ENCODE data around the gene SF3A2. TPM values are rescaled to one million over a fixed set of nuclear protein-coding genes. Genes with fewer than 3 reads are reported as not detected.

Gene SF3A2
- total RNA-seq, 2 experiments from 2014 or later, result 142 to 151 TPM

DNA sequence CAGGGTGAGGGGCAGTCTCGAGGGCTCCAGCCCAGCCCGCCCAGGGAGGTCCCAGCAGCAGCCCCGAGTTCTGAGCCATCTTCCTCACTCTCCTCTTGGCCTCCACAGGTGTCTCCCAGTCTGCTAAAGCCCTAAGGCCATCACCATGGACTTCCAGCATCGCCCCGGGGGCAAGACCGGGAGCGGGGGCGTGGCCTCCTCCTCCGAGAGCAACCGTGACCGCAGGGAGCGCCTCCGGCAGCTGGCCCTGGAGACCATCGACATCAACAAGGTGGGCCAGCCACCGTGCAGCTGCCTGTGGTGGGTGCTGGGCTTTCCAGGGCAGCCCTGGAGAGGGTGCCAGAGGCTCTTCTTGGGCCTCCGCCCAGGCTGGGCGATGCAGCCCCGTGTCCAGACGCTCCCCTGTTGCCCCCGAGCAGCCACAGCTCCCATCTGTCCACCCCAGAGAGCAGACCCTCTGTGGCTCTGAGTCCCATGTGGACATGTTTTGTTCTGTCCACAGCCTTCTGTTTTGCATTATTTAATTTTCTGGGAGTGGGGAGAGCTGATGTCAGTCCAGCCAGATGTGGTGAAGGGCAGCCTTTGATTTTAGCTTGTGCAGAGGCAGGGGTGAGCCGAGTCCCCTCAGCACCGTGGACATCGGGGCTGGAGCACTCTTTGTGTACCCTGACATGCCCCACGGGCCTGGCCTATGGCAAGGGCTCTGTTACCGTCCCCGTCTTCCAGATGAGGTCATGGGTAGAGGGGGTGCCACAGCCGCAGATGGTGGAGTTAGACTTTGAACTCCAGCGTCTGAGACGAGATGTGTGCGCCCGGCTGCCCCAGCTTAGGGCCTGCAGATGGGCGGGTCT is 6.9 kb downstream of the SF3A2 start:
- no peak overlapping the region for H3K4me3 Mint-ChIP-seq
- peaks cover 33% of the 10 kb centered on the region for H3K4me1 Mint-ChIP-seq
- H3K27ac Mint-ChIP-seq, result no peak overlapping the region
- POLR2A ChIA-PET, result no interaction called here
- H3K27me3 Mint-ChIP-seq, result no peaks in the 10 kb centered on the region
- CTCF ChIA-PET, result interaction anchor here (1.3 kb wide), 1 partner anchor 15 kb away, joined by 4 read pairs; no protein-coding TSS in a partner anchor
- no peaks in the 10 kb centered on the region for H3K9me3 Mint-ChIP-seq
- no peak for DNase-seq
- H3K36me3 Mint-ChIP-seq (ENCODE audit: low read depth), result peaks cover 41% of the 10 kb centered on the region

GRCh38 chr19:2244125-2244411 is 7.4 kb downstream of the SF3A2 start:
- peaks cover 28% of the 10 kb centered on the region for H3K4me1 Mint-ChIP-seq
- no peaks in the 10 kb centered on the region for H3K9me3 Mint-ChIP-seq
- CTCF ChIA-PET, result interaction anchor here (1.3 kb wide), 1 partner anchor 14 kb away, joined by 4 read pairs; no protein-coding TSS in a partner anchor
- no peak overlapping the region for H3K4me3 Mint-ChIP-seq
- POLR2A ChIA-PET, result no interaction called here
- peaks cover 39% of the 10 kb centered on the region for H3K36me3 Mint-ChIP-seq (ENCODE audit: low read depth)
- no peak overlapping the region for H3K27ac Mint-ChIP-seq
- no peak for DNase-seq
- no peaks in the 10 kb centered on the region for H3K27me3 Mint-ChIP-seq

DNA sequence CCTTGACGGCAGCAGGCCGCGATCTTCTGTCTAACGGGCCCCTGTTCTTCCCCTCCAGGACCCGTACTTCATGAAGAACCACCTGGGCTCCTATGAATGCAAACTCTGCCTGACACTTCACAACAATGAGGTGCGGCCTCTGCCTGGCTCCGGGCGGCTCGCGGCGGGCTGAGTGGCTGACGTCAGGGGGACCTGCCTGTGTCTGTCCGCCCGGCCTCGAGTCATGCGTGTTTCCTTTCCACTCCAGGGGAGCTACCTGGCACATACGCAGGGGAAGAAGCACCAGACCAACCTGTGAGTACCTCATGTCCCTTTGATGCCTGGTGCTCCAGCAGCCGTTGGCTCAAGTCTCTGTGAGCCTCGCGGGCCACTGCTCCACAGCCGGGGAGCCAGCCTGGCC is 7.9 kb downstream of the SF3A2 start:
- Mint-ChIP-seq H3K4me3 (no peak overlapping the region), H3K9me3 (no peaks in the 10 kb centered on the region), H3K27ac (no peak overlapping the region), H3K4me1 (peaks cover 25% of the 10 kb centered on the region), H3K27me3 (no peaks in the 10 kb centered on the region), H3K36me3 (ENCODE audit: low read depth) (peaks cover 36% of the 10 kb centered on the region)
- ChIA-PET CTCF (no interaction called here), POLR2A (no interaction called here)
- no peak for DNase-seq

DNA sequence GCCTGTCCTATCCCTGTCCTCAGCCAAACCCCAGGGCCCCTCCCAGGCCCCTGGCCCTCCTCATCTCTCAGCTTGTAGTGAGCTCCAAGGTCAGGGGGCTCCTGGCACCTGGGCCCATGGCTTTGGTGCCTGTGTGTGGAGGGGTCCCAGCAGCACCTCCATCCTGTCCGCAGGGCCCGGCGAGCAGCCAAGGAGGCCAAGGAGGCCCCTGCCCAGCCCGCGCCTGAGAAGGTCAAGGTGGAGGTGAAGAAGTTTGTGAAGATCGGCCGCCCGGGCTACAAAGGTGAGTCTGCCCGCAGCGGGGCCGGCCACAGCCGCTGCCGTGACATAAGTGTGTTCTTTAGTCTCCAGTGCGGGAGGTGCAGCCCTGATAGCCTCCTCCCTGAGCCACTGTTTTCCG is 8.6 kb downstream of the SF3A2 start:
- Mint-ChIP-seq H3K27me3 (peaks cover 3% of the 10 kb centered on the region), H3K4me1 (peaks cover 20% of the 10 kb centered on the region), H3K36me3 (ENCODE audit: low read depth) (peaks cover 32% of the 10 kb centered on the region), H3K9me3 (no peaks in the 10 kb centered on the region), H3K4me3 (no peak overlapping the region), H3K27ac (no peak overlapping the region)
- no peak for DNase-seq
- ChIA-PET POLR2A (no interaction called here), CTCF (no interaction called here)

DNA sequence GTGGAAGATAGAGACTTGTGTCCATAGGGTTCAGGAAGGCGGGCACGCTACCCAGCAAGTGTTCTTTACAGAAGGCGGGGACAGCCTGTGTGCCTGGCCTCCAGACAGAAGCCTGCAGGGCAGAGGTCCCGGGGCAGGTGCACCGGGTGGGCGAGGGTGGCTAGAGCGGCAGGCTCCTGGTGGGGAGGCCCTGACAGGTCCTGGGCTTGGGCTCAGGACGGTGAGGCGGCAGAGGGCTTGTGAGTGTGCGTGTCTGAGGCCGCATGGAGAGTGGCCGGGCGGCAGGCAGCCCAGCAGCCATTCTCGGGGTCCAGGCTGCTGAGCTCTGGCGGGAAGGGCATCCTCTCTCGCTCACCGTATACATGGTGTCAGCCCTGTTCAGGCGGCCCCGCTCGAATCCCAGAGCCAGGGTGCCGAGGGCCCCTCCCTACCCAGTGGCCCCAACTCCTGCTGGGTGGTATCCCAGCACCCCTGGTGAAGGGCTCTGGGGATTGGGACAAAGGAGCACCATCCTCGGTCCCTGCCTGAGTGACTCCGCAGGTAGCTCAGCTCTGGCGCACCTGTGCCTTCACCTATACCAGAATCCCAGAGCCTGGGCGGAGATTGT is 9.5 kb downstream of the SF3A2 start:
- Mint-ChIP-seq H3K36me3 (ENCODE audit: low read depth) (peaks cover 24% of the 10 kb centered on the region), H3K4me3 (no peak overlapping the region)
- CTCF ChIA-PET, result interaction anchor here (0.8 kb wide), 1 partner anchor 10 kb away, joined by 3 read pairs; the partner anchor contains the start of gene PLEKHJ1

GRCh38 chr19:2246801-2247361 is 10.3 kb downstream of the SF3A2 start:
- no peak for DNase-seq
- H3K27ac Mint-ChIP-seq, result no peak overlapping the region
- no peaks in the 10 kb centered on the region for H3K9me3 Mint-ChIP-seq
- ChIA-PET POLR2A (no interaction called here), CTCF (no interaction called here)
- no peak overlapping the region for H3K4me3 Mint-ChIP-seq
- H3K36me3 Mint-ChIP-seq (ENCODE audit: low read depth), result peaks cover 22% of the 10 kb centered on the region
- H3K27me3 Mint-ChIP-seq, result peaks cover 6% of the 10 kb centered on the region
- H3K4me1 Mint-ChIP-seq, result peaks cover 6% of the 10 kb centered on the region

More for the DNA sequence above, 9.5 kb downstream of the SF3A2 start:
- Mint-ChIP-seq H3K4me1 (peaks cover 11% of the 10 kb centered on the region), H3K27ac (no peak overlapping the region), H3K27me3 (peaks cover 3% of the 10 kb centered on the region), H3K9me3 (no peaks in the 10 kb centered on the region)
- no peak for DNase-seq
- POLR2A ChIA-PET, result no interaction called here

GRCh38 chr19:2247433-2248101 is 10.9 kb downstream of the SF3A2 start:
- Mint-ChIP-seq H3K36me3 (ENCODE audit: low read depth) (peaks cover 19% of the 10 kb centered on the region), H3K27ac (no peak overlapping the region), H3K27me3 (peaks cover 11% of the 10 kb centered on the region), H3K4me3 (no peak overlapping the region), H3K9me3 (no peaks in the 10 kb centered on the region), H3K4me1 (peaks cover 2% of the 10 kb centered on the region)
- ChIA-PET POLR2A (no interaction called here), CTCF (no interaction called here)
- no peak for DNase-seq

DNA sequence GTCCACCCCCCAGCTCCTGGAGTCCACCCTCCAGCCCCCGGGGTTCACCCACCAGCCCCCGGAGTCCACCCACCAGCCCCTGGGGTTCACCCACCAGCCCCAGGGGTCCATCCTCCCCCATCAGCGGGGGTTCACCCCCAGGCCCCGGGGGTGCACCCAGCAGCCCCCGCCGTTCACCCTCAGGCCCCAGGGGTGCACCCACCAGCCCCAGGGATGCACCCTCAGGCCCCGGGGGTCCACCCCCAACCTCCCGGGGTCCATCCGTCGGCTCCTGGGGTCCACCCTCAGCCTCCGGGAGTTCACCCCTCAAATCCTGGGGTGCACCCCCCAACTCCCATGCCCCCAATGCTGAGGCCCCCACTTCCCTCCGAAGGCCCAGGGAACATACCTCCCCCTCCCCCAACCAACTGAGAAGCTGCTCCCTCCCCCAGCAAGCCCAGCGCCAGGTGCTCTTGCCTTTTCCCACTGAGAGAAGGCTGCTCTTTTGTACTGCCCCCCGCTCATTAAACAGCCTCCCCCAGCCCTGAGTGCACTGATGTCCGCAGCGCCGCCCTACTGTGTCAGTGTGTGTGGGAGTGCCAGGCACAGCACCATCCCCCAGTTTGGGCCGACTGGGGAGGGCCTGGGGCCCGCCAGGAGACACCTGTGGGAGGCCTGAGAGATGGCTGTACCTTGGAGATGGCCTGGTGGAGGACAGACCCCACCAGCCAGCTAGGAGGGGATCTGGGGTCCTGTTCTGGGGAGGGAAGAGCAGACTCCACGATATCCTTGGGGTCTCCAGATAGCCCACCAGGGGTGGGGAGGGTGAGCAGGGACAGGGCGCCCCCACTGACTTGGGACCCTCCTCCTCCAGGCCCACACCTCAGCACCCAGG is 11.7 kb downstream of the SF3A2 start:
- POLR2A ChIA-PET, result no interaction called here
- Mint-ChIP-seq H3K27ac (no peak overlapping the region), H3K36me3 (ENCODE audit: low read depth) (peaks cover 19% of the 10 kb centered on the region), H3K4me3 (no peak overlapping the region), H3K9me3 (no peaks in the 10 kb centered on the region), H3K4me1 (peaks cover 2% of the 10 kb centered on the region), H3K27me3 (peaks cover 15% of the 10 kb centered on the region)
- no peak for DNase-seq
- CTCF ChIA-PET, result interaction anchor here (0.6 to 1.2 kb wide), 4 partner anchors 9 to 100 kb away, joined by 3 read pairs; partner anchors contain the start of gene PLEKHJ1

DNA sequence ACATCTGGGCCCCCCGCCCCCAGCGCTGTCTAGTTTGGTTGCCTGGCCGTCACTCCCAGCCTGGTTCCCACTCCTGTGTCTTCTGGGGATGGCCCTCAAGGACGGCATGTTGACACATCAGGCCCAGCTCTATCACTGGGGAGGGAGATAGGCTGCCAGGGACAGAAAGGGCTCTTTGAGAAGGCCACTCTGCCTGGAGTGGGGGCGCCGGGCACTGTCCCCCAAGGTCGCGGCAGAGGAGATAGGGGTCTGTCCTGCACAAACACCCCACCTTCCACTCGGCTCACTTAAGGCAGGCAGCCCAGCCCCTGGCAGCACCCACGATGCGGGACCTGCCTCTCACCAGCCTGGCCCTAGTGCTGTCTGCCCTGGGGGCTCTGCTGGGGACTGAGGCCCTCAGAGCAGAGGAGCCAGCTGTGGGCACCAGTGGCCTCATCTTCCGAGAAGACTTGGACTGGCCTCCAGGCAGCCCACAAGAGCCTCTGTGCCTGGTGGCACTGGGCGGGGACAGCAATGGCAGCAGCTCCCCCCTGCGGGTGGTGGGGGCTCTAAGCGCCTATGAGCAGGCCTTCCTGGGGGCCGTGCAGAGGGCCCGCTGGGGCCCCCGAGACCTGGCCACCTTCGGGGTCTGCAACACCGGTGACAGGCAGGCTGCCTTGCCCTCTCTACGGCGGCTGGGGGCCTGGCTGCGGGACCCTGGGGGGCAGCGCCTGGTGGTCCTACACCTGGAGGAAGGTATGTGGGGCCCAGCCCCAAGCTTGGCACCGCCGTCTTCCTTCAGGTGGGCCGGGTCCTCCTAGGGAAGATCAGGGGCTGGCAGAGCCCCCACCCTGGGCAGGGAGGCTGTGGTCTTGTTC is 12.6 kb downstream of the SF3A2 start, which contains the start of gene AMH:
TSS of gene AMH (plus strand) at position 314 of the 857 bp plus-strand sequence. CDS start at position 324, 10 bp downstream.
- Mint-ChIP-seq H3K27me3 (peaks cover 21% of the 10 kb centered on the region), H3K36me3 (ENCODE audit: low read depth) (peaks cover 16% of the 10 kb centered on the region), H3K4me3 (no peak within 1 kb of the TSS), H3K4me1 (peaks cover 6% of the 10 kb centered on the region), H3K9me3 (no peaks in the 10 kb centered on the region), H3K27ac (no peak within 1 kb of the TSS)
- ChIA-PET POLR2A (no interaction called here), CTCF (interaction anchor here (1.0 to 1.2 kb wide), 4 partner anchors 10 to 17 kb away, joined by 3 to 7 read pairs (median 3); partner anchors contain the start of gene PLEKHJ1)
- DNase-seq, result no peak

DNA sequence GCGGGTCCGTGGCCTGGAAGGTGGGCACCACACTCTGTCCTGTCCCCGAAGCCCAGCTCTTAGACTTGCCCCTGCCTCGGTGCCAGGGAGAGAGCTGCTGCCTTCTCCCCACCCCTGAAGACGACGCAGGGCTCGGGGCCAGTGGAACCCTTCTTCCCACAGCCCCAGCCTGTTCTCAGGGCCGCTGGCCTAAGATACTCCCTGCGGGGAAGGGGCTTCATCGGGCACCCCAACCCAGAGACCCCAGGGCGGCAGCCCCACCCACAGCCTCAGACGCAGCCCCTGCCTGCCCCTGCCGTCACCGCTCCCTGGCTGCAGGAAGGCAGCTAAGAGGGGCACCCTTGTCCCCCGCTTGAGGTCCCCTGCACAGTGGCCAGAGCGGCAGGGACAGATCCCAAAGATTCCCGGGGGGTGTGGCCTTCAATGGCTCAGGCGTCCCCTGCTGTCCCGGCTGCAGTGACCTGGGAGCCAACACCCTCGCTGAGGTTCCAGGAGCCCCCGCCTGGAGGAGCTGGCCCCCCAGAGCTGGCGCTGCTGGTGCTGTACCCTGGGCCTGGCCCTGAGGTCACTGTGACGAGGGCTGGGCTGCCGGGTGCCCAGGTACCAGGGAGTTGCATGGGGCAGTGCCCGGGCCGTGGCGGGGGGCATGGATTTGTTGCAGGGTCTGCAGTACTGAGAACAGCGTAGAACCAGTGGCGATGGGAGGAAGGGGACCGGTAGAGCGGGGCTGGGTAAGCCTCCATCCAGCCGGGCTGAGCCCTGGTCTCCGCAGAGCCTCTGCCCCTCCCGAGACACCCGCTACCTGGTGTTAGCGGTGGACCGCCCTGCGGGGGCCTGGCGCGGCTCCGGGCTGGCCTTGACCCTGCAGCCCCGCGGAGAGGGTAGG is 13.5 kb downstream of the SF3A2 start:
- DNase-seq, result no peak
- ChIA-PET POLR2A (no interaction called here), CTCF (interaction anchor here (1.0 kb wide), 1 partner anchor 12 kb away, joined by 7 read pairs; no protein-coding TSS in a partner anchor)
- Mint-ChIP-seq H3K4me3 (no peak overlapping the region), H3K27ac (no peak overlapping the region), H3K9me3 (no peaks in the 10 kb centered on the region), H3K4me1 (peaks cover 7% of the 10 kb centered on the region), H3K27me3 (peaks cover 21% of the 10 kb centered on the region), H3K36me3 (ENCODE audit: low read depth) (peaks cover 9% of the 10 kb centered on the region)

GRCh38 chr19:2250766-2251105 is 14.1 kb downstream of the SF3A2 start:
- no peaks in the 10 kb centered on the region for H3K9me3 Mint-ChIP-seq
- H3K36me3 Mint-ChIP-seq (ENCODE audit: low read depth), result peaks cover 5% of the 10 kb centered on the region
- no peak overlapping the region for H3K27ac Mint-ChIP-seq
- H3K4me1 Mint-ChIP-seq, result peaks cover 7% of the 10 kb centered on the region
- H3K27me3 Mint-ChIP-seq, result peaks cover 21% of the 10 kb centered on the region
- no peak overlapping the region for H3K4me3 Mint-ChIP-seq
- ChIA-PET CTCF (no interaction called here), POLR2A (no interaction called here)
- no peak for DNase-seq
